K562 (cell line): ENCODE results near the gene GXYLT2. TPM values are rescaled to one million over a fixed set of nuclear protein-coding genes. Genes with fewer than 3 reads are reported as not detected.

Source experiments
- ATF1 ChIP-seq, 2 experiments: fragments of 450-650 bp in 1 of 2; IDR thresholded peaks; 2 replicates each; pipeline ENCODE4 v1.6.1; 2016; ENCODE audit warnings: missing compliant biosample characterization in 1 of 2, missing genetic modification characterization in 1 of 2
- ATF7 ChIP-seq: fragments of 450-650 bp; IDR thresholded peaks from 2 replicates; pipeline ENCODE4 v1.7.1; 2014; ENCODE audit warnings: mild to moderate bottlenecking, moderate library complexity
- BDP1 ChIP-seq: IDR thresholded peaks from 3 replicates; pipeline ENCODE4 v1.6.1; 2011; ENCODE audit not compliant: insufficient read length, insufficient read depth
- CREB1 ChIP-seq, 2 experiments: sonication (generic) in 1 of 2; formaldehyde crosslinking in 1 of 2; IDR thresholded peaks; 2 replicates each; pipeline versions ENCODE4 v1.6.1 to v1.8.0; 2012 to 2022; ENCODE audit warnings: inconsistent platforms in 1 of 2, mild to moderate bottlenecking in 1 of 2, missing genetic modification reagents in 1 of 2, moderate library complexity in 1 of 2
- E2F6 ChIP-seq, 2 experiments: IDR thresholded peaks; 2 replicates each; pipeline ENCODE4 v1.6.1; 2011; ENCODE audit warnings: borderline replicate concordance in 1 of 2, control low read depth in 1 of 2, low read depth in 1 of 2, low read length in 1 of 2, mild to moderate bottlenecking in 1 of 2, mixed read lengths in 1 of 2, moderate library complexity in 1 of 2; ENCODE audit not compliant: insufficient read depth in 1 of 2, insufficient read length in 1 of 2, poor library complexity in 1 of 2, severe bottlenecking in 1 of 2; ENCODE audit errors: extremely low read depth in 1 of 2
- EWSR1 ChIP-seq: fragments of 450-650 bp; IDR thresholded peaks from 2 replicates; pipeline ENCODE4 v1.6.1; 2018; ENCODE audit warnings: borderline replicate concordance, mild to moderate bottlenecking, low read depth, moderate library complexity; ENCODE audit not compliant: partially characterized antibody
- GATAD2A ChIP-seq: fragments of 450-650 bp; IDR thresholded peaks from 2 replicates; pipeline ENCODE4 v1.6.1; 2017
- HDAC1 ChIP-seq, 2 experiments: fragments of 450-650 bp; IDR thresholded peaks; 2 replicates each; pipeline ENCODE4 v1.6.1; 2016 to 2017; ENCODE audit warnings: inconsistent platforms in 1 of 2, mild to moderate bottlenecking in 1 of 2, moderate library complexity in 1 of 2
- HMG20B ChIP-seq: fragments of 250-450 bp; sonication (Bioruptor Pico); IDR thresholded peaks from 2 replicates; pipeline ENCODE4 v1.5.0; 2021; ENCODE audit warnings: mild to moderate bottlenecking
- KDM4B ChIP-seq, 2 experiments: fragments of 450-650 bp in 1 of 2; sonication (generic) in 1 of 2; IDR thresholded peaks; 2 replicates each; pipeline ENCODE4 v1.6.1; 2016 to 2017; ENCODE audit warnings: borderline replicate concordance in 2 of 2, antibody characterized with exemption in 1 of 2, low read depth in 1 of 2, mild to moderate bottlenecking in 1 of 2
- L3MBTL2 ChIP-seq: fragments of 450-650 bp; IDR thresholded peaks from 2 replicates; pipeline ENCODE4 v1.6.1; 2016; ENCODE audit warnings: mild to moderate bottlenecking, moderate library complexity
- NR3C1 ChIP-seq: sonication (generic); formaldehyde crosslinking; IDR thresholded peaks from 2 replicates; pipeline ENCODE4 v1.8.1; 2022; ENCODE audit warnings: missing genetic modification reagents
- NUFIP1 ChIP-seq: fragments of 450-650 bp; IDR thresholded peaks from 2 replicates; pipeline ENCODE4 v1.6.1; 2018; ENCODE audit not compliant: partially characterized antibody
- PHF20 ChIP-seq: fragments of 450-650 bp; IDR thresholded peaks from 2 replicates; pipeline ENCODE4 v1.6.1; 2018; ENCODE audit not compliant: partially characterized antibody
- PHF8 ChIP-seq: fragments of 200-600 bp; sonication (generic); IDR thresholded peaks from 2 replicates; pipeline ENCODE4 v1.6.1; 2012; ENCODE audit warnings: mixed run types, mild to moderate bottlenecking, inconsistent platforms, low read length, moderate library complexity, borderline replicate concordance
- PKNOX1 ChIP-seq: fragments of 450-650 bp; IDR thresholded peaks from 2 replicates; pipeline ENCODE4 v1.6.1; 2016
- RBFOX2 ChIP-seq: fragments of 200-400 bp; formaldehyde crosslinking; IDR thresholded peaks from 2 replicates; pipeline ENCODE4 v1.6.1; 2017; ENCODE audit warnings: low read depth, mild to moderate bottlenecking, low read length, moderate library complexity
- SAP30 ChIP-seq: fragments of 200-600 bp; sonication (generic); IDR thresholded peaks from 2 replicates; pipeline ENCODE4 v1.6.1; 2012; ENCODE audit warnings: borderline replicate concordance, low read depth, mild to moderate bottlenecking, moderate library complexity, low read length, control low read depth, inconsistent platforms; ENCODE audit not compliant: insufficient read depth, poor library complexity, severe bottlenecking
- SLC30A9 ChIP-seq: fragments of 250-450 bp; sonication (Bioruptor Pico); IDR thresholded peaks from 2 replicates; pipeline ENCODE4 v1.8.0; 2022; ENCODE audit warnings: mild to moderate bottlenecking, moderate library complexity
- SP1 ChIP-seq: sonication (generic); formaldehyde crosslinking; IDR thresholded peaks from 2 replicates; pipeline ENCODE4 v1.8.1; 2022; ENCODE audit warnings: mild to moderate bottlenecking, missing genetic modification reagents
- ZNF133 ChIP-seq: fragments of 250-450 bp; sonication (Bioruptor Pico); IDR thresholded peaks from 2 replicates; pipeline ENCODE4 v1.4.0; 2020; ENCODE audit warnings: mild to moderate bottlenecking
- ZNF282 ChIP-seq: sonication (generic); formaldehyde crosslinking; IDR thresholded peaks from 2 replicates; pipeline ENCODE4 v1.8.1; 2023; ENCODE audit warnings: missing genetic modification reagents
- polyA plus RNA-seq, 8 experiments: library from polyadenylated mRNA; depleted of rRNA in 4 of 8; stranded (reverse) in 5 of 8; unstranded in 3 of 8; fragments of >200 nt; fragmentation: Nextera tagmentation in 2 of 8; fragmentation: Illumina TruSeq in 1 of 8; extraction: Ambion mirVana in 2 of 8; extraction: Trizol in 1 of 8; gene quantifications; 2 replicates each; pipeline versions ENCODE4 v1.2.1 to v1.2.3, GENCODE V29; 2011 to 2014; ENCODE audit warnings: inconsistent platforms in 1 of 8, missing spikeins in 1 of 8
- total RNA-seq, 7 experiments: library from RNA; depleted of rRNA in 6 of 7; stranded (reverse); fragments of >200 nt in 6 of 7; fragmentation: Illumina TruSeq in 2 of 7; extraction: Trizol in 2 of 7; gene quantifications; 2 replicates each; pipeline versions ENCODE4 v1.2.1 to v1.2.3, GENCODE V29; 2011 to 2021; ENCODE audit warnings: low replicate concordance in 1 of 7

The GXYLT2 gene
- total and polyA plus RNA-seq, 9 of the 15 experiments (the other 6 are each of a cell fraction or from before 2014, with no cell fraction given), result 0.71 to 6.0 (median 3.3) TPM

GRCh38 chr3:72847751-72848702 is 39.8 kb upstream of the GXYLT2 start, which contains the start of gene SHQ1 (continued):
- TF ChIP-seq SLC30A9 (no peak), L3MBTL2 (peak; percentile 92), NR3C1 (no peak), PHF8 (peak; percentile 75; the same call in 1 of the 2 replicates), SAP30 (peak; percentile 44), SP1 (CRISPR knock-in tag) (peak; percentile 44; the same call in 1 of the 2 replicates), CREB1 (IDR thresholded peaks at IDR 0.05) (0 out of 2 replicates have a peak, but pooled peaks have one; percentile 25), CREB1 (CRISPR knock-in tag; IDR thresholded peaks at IDR 0.05) (0 out of 2 replicates have a peak, but pooled peaks have one; percentile 46), ATF7 (peak; percentile 49; the same call in 1 of the 2 replicates), GATAD2A (no peak), E2F6 (IDR thresholded peaks at IDR 0.05; ENCODE audit: borderline replicate concordance in 1 of 2, extremely low read depth in 1 of 2, insufficient read depth in 1 of 2, insufficient read length in 1 of 2, low read depth in 1 of 2, low read length in 1 of 2, poor library complexity in 1 of 2, severe bottlenecking in 1 of 2) (peak; percentile 93), ZNF282 (CRISPR knock-in tag) (0 out of 2 replicates have a peak, but pooled peaks have one; percentile 73), PKNOX1 (peak; percentile 20; the same call in 1 of the 2 replicates), RBFOX2 (peak; percentile 87), EWSR1 (no peak), KDM4B (IDR thresholded peaks at IDR 0.05; ENCODE audit: borderline replicate concordance in 2 of 2, low read depth in 1 of 2) (peak in 1 of 2 experiments; percentile 57; a peak in 1 of 4 replicates), ZNF133 (no peak), HMG20B (CRISPR knock-in tag) (no peak), HDAC1 (IDR thresholded peaks at IDR 0.05) (peak in 1 of 2 experiments; percentile 93; a peak in 2 of 4 replicates), NUFIP1 (no peak), BDP1 (no peak), PHF20 (peak; percentile 30), ATF1 (CRISPR knock-in tag; IDR thresholded peaks at IDR 0.05) (no peak), ATF1 (tag; IDR thresholded peaks at IDR 0.05) (peak; percentile 52; the same call in 1 of the 2 replicates)
